ENCODE results near the gene ERVW-1.
"Not testable (repeated sequence)": the region's sequence is repeated elsewhere in the genome, so short reads cannot be mapped to it uniquely, and the experiment has no call there.

ERVW-1 gene

GRCh38 chr7:92478095-92478494 is 349 bp upstream of the ERVW-1 start:
- Histone ChIP-seq H3K4me3 (no peak overlapping the region), H3K4me2 (no peak overlapping the region), H3K27me3 (no peaks in the 10 kb centered on the region), H3K9ac (no peak overlapping the region), H3K27ac (no peak overlapping the region), H3K9me3 (replicated peaks in 1 of 11) (no peaks in the 10 kb centered on the region), H4K20me1 (no peaks in the 10 kb centered on the region), H3K36me3 (peaks cover 0 to 25% (median 0%) of the 10 kb centered on the region in 11 experiments; a peak in 2 of 22 replicates), H3K4me1 (no peaks in the 10 kb centered on the region)
- no peak for TF ChIP-seq Cebpa-rat (IDR thresholded peaks at IDR 0.05)

- peaks cover 0 to 29% (median 0%) of the 10 kb centered on the region in 11 experiments; a peak in 3 of 22 replicates for H3K36me3 ChIP-seq
- H4K20me1 ChIP-seq; H3K27ac ChIP-seq; H3K9ac ChIP-seq; H3K4me2 ChIP-seq; H3K9me3 ChIP-seq (replicated peaks in 1 of 11); H3K27me3 ChIP-seq; H3K4me3 ChIP-seq; H3K4me1 ChIP-seq: not testable (repeated sequence)
These were observed 1.7 kb downstream of the ERVW-1 start for GRCh38 chr7:92475851-92476590.

- not testable (repeated sequence) for H3K27ac ChIP-seq; H3K4me1 ChIP-seq; H3K4me2 ChIP-seq; H3K9ac ChIP-seq; H4K20me1 ChIP-seq; H3K27me3 ChIP-seq; H3K9me3 ChIP-seq (replicated peaks in 1 of 11); H3K4me3 ChIP-seq
- peaks cover 0 to 29% (median 0%) of the 10 kb centered on the region in 11 experiments; a peak in 3 of 22 replicates for H3K36me3 ChIP-seq
These were observed 2.4 kb downstream of the ERVW-1 start for GRCh38 chr7:92475261-92475770.

- not testable (repeated sequence) for H3K9me3 ChIP-seq (replicated peaks in 1 of 11); H4K20me1 ChIP-seq; H3K4me2 ChIP-seq; H3K9ac ChIP-seq; H3K4me3 ChIP-seq; H3K4me1 ChIP-seq; H3K27me3 ChIP-seq; H3K27ac ChIP-seq
- peaks cover 0 to 36% (median 0%) of the 10 kb centered on the region in 11 experiments; a peak in 3 of 22 replicates for H3K36me3 ChIP-seq
These were observed 3.8 kb downstream of the ERVW-1 start for GRCh38 chr7:92473989-92474388.

- H4K20me1 ChIP-seq, H3K27me3 ChIP-seq, H3K9ac ChIP-seq, H3K4me3 ChIP-seq, H3K4me1 ChIP-seq, H3K27ac ChIP-seq, H3K4me2 ChIP-seq: not testable (repeated sequence)
- H3K36me3 ChIP-seq, result peaks cover 0 to 50% (median 0%) of the 10 kb centered on the region in 11 experiments; a peak in 4 of 22 replicates
- H3K9me3 ChIP-seq (replicated peaks in 1 of 11), result peaks cover 16 to 21% (median 19%) of the 10 kb centered on the region in 11 experiments
These were observed 9.2 kb downstream of the ERVW-1 start for GRCh38 chr7:92468589-92468988.

- Histone ChIP-seq H3K4me2 (no peak overlapping the region), H3K27me3 (no peaks in the 10 kb centered on the region), H3K4me1 (no peaks in the 10 kb centered on the region), H3K9ac (no peak overlapping the region), H3K36me3 (peaks cover 0 to 46% (median 0%) of the 10 kb centered on the region in 11 experiments; a peak in 4 of 22 replicates), H3K9me3 (replicated peaks in 1 of 11) (peaks cover 16 to 21% (median 19%) of the 10 kb centered on the region in 11 experiments), H3K27ac (no peak overlapping the region), H3K4me3 (no peak overlapping the region), H4K20me1 (no peaks in the 10 kb centered on the region)
- TF ChIP-seq Cebpa-rat (IDR thresholded peaks at IDR 0.05), result no peak
These were observed 11.1 kb downstream of the ERVW-1 start for GRCh38 chr7:92466682-92467081.

- Histone ChIP-seq H3K36me3 (peaks cover 0 to 39% (median 0%) of the 10 kb centered on the region in 11 experiments; a peak in 4 of 22 replicates), H3K4me3 (no peak overlapping the region), H3K27me3 (no peaks in the 10 kb centered on the region), H3K9ac (no peak overlapping the region), H3K27ac (no peak overlapping the region), H3K4me1 (no peaks in the 10 kb centered on the region), H4K20me1 (no peaks in the 10 kb centered on the region), H3K9me3 (replicated peaks in 1 of 11) (peaks cover 16 to 21% (median 19%) of the 10 kb centered on the region in 11 experiments), H3K4me2 (no peak overlapping the region)
- TF ChIP-seq Cebpa-rat (IDR thresholded peaks at IDR 0.05), result no peak
These were observed 13.2 kb downstream of the ERVW-1 start for GRCh38 chr7:92464515-92464914.

GRCh38 chr7:92462560-92462959 is 15.2 kb downstream of the ERVW-1 start:
- H3K4me1 ChIP-seq, result no peaks in the 10 kb centered on the region
- H3K27me3 ChIP-seq, result no peaks in the 10 kb centered on the region
- peaks cover 0 to 4% (median 2%) of the 10 kb centered on the region in 11 experiments; a peak in 16 of 22 replicates for H3K9me3 ChIP-seq (replicated peaks in 1 of 11)
- H3K4me2 ChIP-seq, result no peak overlapping the region
- H3K36me3 ChIP-seq, result peaks cover 2 to 35% (median 10%) of the 10 kb centered on the region in 11 experiments; a peak in 16 of 22 replicates
- H3K9ac ChIP-seq, result no peak overlapping the region
- H4K20me1 ChIP-seq, result no peaks in the 10 kb centered on the region
- no peak for TF ChIP-seq Cebpa-rat (IDR thresholded peaks at IDR 0.05)
- H3K4me3 ChIP-seq, result no peak overlapping the region
- no peak overlapping the region for H3K27ac ChIP-seq

- no peaks in the 10 kb centered on the region for H3K9me3 ChIP-seq (replicated peaks in 1 of 11)
- H3K4me3 ChIP-seq, result no peak overlapping the region
- no peak overlapping the region for H3K4me2 ChIP-seq
- no peaks in the 10 kb centered on the region for H3K4me1 ChIP-seq
- peaks cover 12 to 41% (median 21%) of the 10 kb centered on the region in 11 experiments for H3K36me3 ChIP-seq
- H3K9ac ChIP-seq, result 0 out of 22 replicates have a peak overlapping the region, but pooled peaks of 1 of the 11 experiments have one; percentile 21
- no peaks in the 10 kb centered on the region for H3K27me3 ChIP-seq
- H3K27ac ChIP-seq, result no peak overlapping the region
- no peak for TF ChIP-seq Cebpa-rat (IDR thresholded peaks at IDR 0.05)
- no peaks in the 10 kb centered on the region for H4K20me1 ChIP-seq
These were observed 16.4 kb downstream of the ERVW-1 start for GRCh38 chr7:92461027-92462003.

Data from BLaER1 treated with 17β-estradiol and CSF1 and Interleukin-3, amounts not matched to agents 10 nM and 100 nM (cell line).